Measurements from ENCODE around the gene KDM4C. TPM values are rescaled to one million over a fixed set of nuclear protein-coding genes. Genes with fewer than 3 reads are reported as not detected.

Gene KDM4C
- total RNA-seq, 2 experiments from 2014 or later: 51.5 to 60.3 TPM

DNA sequence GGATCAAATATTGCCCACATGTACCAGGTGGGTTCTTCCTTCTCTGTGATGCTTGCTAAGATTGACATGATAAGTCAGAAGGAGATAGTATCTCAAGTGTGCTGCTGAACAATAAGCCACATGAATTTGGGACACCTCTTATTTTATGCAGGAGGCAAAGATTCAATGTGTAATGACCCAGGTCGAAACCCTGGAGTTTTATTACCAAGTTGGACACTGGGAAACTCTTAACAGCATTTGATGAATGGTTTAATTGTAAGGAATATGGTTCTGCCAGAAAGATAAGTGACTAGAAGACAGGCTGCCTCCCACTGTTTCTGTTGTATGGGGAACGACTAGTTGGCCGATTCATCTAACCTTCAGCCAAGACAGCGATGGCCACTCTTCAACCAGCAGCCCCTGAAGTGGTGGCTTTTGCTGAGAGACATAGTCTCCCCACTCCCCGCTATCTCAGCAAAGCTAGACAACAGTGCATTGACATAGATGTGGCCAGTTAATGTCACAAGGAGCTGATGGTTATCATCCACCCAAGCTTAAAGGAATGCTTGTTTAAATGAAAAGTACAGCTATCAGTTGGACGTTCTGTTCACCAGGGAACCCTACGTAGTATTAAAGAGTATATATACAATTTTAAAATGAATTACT is 407.7 kb downstream of the KDM4C start:
- Histone ChIP-seq H3K9me2 (ENCODE audit: insufficient read depth, low read length) (no peaks in the 10 kb centered on the region), H3K79me2 (ENCODE audit: insufficient read depth, low read depth, low read length) (no peaks in the 10 kb centered on the region), H3K27ac (ENCODE audit: low read depth, low read length, poor library complexity, severe bottlenecking) (no peak overlapping the region), H2AFZ (ENCODE audit: low read length) (no peak overlapping the region), H3K4me2 (ENCODE audit: low read length) (no peak overlapping the region), H3K4me3 (ENCODE audit: low read depth, low read length, poor library complexity, severe bottlenecking) (no peak overlapping the region), H4K20me1 (ENCODE audit: insufficient read depth, low read length) (no peaks in the 10 kb centered on the region), H3K36me3 (ENCODE audit: insufficient read depth, low read length) (peaks cover 12% of the 10 kb centered on the region), H3K4me1 (ENCODE audit: insufficient read depth, low read length, poor library complexity, severe bottlenecking) (no peaks in the 10 kb centered on the region), H3K9me3 (ENCODE audit: low read length) (no peaks in the 10 kb centered on the region)
- intact Hi-C loops (cut with micrococcal nuclease; ENCODE audit: unreplicated experiment): no loop called here
- TF ChIP-seq EZH2phosphoT487 (IDR thresholded peaks at IDR 0.05; ENCODE audit: borderline replicate concordance, low read depth, low read length): no peak
- TF ChIP-seq, protein P1, sequence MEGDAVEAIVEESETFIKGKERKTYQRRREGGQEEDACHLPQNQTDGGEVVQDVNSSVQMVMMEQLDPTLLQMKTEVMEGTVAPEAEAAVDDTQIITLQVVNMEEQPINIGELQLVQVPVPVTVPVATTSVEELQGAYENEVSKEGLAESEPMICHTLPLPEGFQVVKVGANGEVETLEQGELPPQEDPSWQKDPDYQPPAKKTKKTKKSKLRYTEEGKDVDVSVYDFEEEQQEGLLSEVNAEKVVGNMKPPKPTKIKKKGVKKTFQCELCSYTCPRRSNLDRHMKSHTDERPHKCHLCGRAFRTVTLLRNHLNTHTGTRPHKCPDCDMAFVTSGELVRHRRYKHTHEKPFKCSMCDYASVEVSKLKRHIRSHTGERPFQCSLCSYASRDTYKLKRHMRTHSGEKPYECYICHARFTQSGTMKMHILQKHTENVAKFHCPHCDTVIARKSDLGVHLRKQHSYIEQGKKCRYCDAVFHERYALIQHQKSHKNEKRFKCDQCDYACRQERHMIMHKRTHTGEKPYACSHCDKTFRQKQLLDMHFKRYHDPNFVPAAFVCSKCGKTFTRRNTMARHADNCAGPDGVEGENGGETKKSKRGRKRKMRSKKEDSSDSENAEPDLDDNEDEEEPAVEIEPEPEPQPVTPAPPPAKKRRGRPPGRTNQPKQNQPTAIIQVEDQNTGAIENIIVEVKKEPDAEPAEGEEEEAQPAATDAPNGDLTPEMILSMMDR (conservative IDR thresholded peaks at IDR 0.05; ENCODE audit: low read length): no peak
- no TSS peak for BruUV-seq (replicated peaks)
- no peak for DNase-seq (ENCODE audit: low spot score)
- ChIA-PET POLR2A (interaction anchor here (1.2 kb wide), 1 partner anchor 9 kb away, joined by 3 read pairs; no protein-coding TSS in a partner anchor), CTCF (ENCODE audit: unreplicated experiment) (no interaction called here)

DNA sequence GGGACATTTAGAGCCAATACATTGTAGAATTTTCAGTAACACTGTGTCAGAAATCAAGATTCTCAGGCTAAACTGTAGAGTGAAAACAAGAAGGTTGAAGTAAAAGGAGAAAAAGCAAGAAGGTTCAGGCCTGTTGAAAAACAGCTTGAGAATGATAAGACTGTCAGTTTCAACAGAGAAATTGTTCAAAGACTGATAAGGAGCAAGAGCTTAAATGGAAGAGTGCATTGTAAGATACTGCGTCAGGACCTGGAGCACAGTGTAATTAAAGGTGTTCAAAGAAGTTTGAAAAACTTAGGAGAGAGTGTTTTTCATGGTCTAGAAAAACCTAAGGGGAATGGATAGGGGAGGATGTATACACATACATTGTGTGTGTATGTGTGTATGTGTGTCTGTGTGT is 408.3 kb downstream of the KDM4C start:
- Histone ChIP-seq H4K20me1 (ENCODE audit: insufficient read depth, low read length) (no peaks in the 10 kb centered on the region), H3K9me3 (ENCODE audit: low read length) (no peaks in the 10 kb centered on the region), H3K4me1 (ENCODE audit: insufficient read depth, low read length, poor library complexity, severe bottlenecking) (no peaks in the 10 kb centered on the region), H3K4me2 (ENCODE audit: low read length) (no peak overlapping the region), H3K27ac (ENCODE audit: low read depth, low read length, poor library complexity, severe bottlenecking) (no peak overlapping the region), H3K4me3 (ENCODE audit: low read depth, low read length, poor library complexity, severe bottlenecking) (no peak overlapping the region), H2AFZ (ENCODE audit: low read length) (no peak overlapping the region), H3K79me2 (ENCODE audit: insufficient read depth, low read depth, low read length) (no peaks in the 10 kb centered on the region), H3K9me2 (ENCODE audit: insufficient read depth, low read length) (no peaks in the 10 kb centered on the region), H3K36me3 (ENCODE audit: insufficient read depth, low read length) (peaks cover 13% of the 10 kb centered on the region)
- no peak for TF ChIP-seq EZH2phosphoT487 (IDR thresholded peaks at IDR 0.05; ENCODE audit: borderline replicate concordance, low read depth, low read length)
- TF ChIP-seq, protein P1 (conservative IDR thresholded peaks at IDR 0.05; ENCODE audit: low read length): no peak
- ChIA-PET POLR2A (interaction anchor here (1.2 kb wide), 2 partner anchors 8 to 58 kb away, joined by 3 to 4 read pairs; no protein-coding TSS in a partner anchor), CTCF (ENCODE audit: unreplicated experiment) (no interaction called here)
- intact Hi-C loops (cut with micrococcal nuclease; ENCODE audit: unreplicated experiment): no loop called here
- BruUV-seq (replicated peaks): no TSS peak
- DNase-seq (ENCODE audit: low spot score): no peak

DNA sequence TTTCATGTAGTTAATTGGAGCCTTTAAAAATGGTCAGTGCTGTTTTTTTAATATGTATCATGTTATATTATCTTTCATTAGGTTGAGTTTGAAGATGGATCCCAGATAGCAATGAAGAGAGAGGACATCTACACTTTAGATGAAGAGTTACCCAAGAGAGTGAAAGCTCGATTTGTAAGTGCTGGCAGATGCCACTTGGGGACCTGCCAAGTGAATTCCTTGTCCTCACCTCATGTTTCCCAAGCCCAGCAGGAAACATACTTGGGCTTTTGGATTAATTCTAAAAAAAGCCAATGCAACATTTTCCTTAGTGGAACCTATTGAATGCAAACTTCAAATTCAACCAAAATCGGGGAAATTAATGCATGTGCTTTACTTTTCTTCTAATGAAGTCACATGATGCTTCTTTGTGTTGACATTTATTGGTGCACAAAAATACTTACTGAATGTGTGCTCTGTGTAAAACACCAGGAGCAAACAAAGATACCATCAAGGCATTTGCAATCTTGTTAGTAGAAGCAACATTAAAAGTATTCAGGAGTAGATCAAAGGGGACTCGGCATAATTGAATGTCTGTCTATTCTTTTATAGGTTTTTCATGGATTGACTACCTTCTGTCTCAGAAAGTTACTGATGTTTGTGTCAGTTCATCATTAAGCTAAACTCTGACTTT is 412.1 kb downstream of the KDM4C start:
- no peak overlapping the region for H3K27ac ChIP-seq (ENCODE audit: low read depth, low read length, poor library complexity, severe bottlenecking)
- no peaks in the 10 kb centered on the region for H3K9me2 ChIP-seq (ENCODE audit: insufficient read depth, low read length)
- H2AFZ ChIP-seq (ENCODE audit: low read length): no peak overlapping the region
- H3K36me3 ChIP-seq (ENCODE audit: insufficient read depth, low read length): peaks cover 21% of the 10 kb centered on the region
- H3K4me1 ChIP-seq (ENCODE audit: insufficient read depth, low read length, poor library complexity, severe bottlenecking): no peaks in the 10 kb centered on the region
- no peaks in the 10 kb centered on the region for H3K9me3 ChIP-seq (ENCODE audit: low read length)
- DNase-seq (ENCODE audit: low spot score): no peak
- ChIA-PET POLR2A (no interaction called here), CTCF (ENCODE audit: unreplicated experiment) (no interaction called here)
- H3K4me2 ChIP-seq (ENCODE audit: low read length): no peak overlapping the region
- TF ChIP-seq, protein P1 (conservative IDR thresholded peaks at IDR 0.05; ENCODE audit: low read length): no peak
- TF ChIP-seq EZH2phosphoT487 (IDR thresholded peaks at IDR 0.05; ENCODE audit: borderline replicate concordance, low read depth, low read length): no peak
- no TSS peak for BruUV-seq (replicated peaks)
- no peaks in the 10 kb centered on the region for H3K79me2 ChIP-seq (ENCODE audit: insufficient read depth, low read depth, low read length)
- H4K20me1 ChIP-seq (ENCODE audit: insufficient read depth, low read length): no peaks in the 10 kb centered on the region
- intact Hi-C loops (cut with micrococcal nuclease; ENCODE audit: unreplicated experiment): no loop called here
- no peak overlapping the region for H3K4me3 ChIP-seq (ENCODE audit: low read depth, low read length, poor library complexity, severe bottlenecking)
